Mesothelial cell of epicardium (in vitro differentiated cells): ENCODE results near the gene TRAFD1. TPM values are rescaled to one million over a fixed set of nuclear protein-coding genes. Genes with fewer than 3 reads are reported as not detected.
"Not testable (repeated sequence)": the region's sequence is repeated elsewhere in the genome, so short reads cannot be mapped to it uniquely, and the experiment has no call there.

Source experiments
- DNase-seq, 2 experiments: peaks; one replicate each; pipeline ENCODE4 v3.0.0; 2021; ENCODE audit warnings: low spot score in 2 of 2; ENCODE audit not compliant: unreplicated experiment in 2 of 2
- H3K27ac Mint-ChIP-seq: 2 replicates; pipeline ENCODE4 v1.8.0; 2021; ENCODE audit warnings: mixed read lengths
- H3K27me3 Mint-ChIP-seq: 2 replicates; pipeline ENCODE4 v1.8.0; 2021; ENCODE audit warnings: low read depth, mixed read lengths
- H3K36me3 Mint-ChIP-seq: 2 replicates; pipeline ENCODE4 v1.8.0; 2021; ENCODE audit warnings: mixed read lengths
- H3K4me1 Mint-ChIP-seq: 2 replicates; pipeline ENCODE4 v1.8.0; 2021; ENCODE audit warnings: mixed read lengths
- H3K4me3 Mint-ChIP-seq: 2 replicates; pipeline ENCODE4 v1.8.0; 2021; ENCODE audit warnings: mild to moderate bottlenecking, moderate library complexity, mixed read lengths
- H3K9me3 Mint-ChIP-seq: 2 replicates; pipeline ENCODE4 v1.8.0; 2021; ENCODE audit warnings: mixed read lengths
- CTCF ChIP-seq: fragments of 200-600 bp; sonication (generic); IDR thresholded peaks from one replicate; pipeline ENCODE4 v1.5.0; 2021; ENCODE audit warnings: antibody characterized with exemption; ENCODE audit not compliant: unreplicated experiment
- total RNA-seq: library from RNA; stranded (reverse); gene quantifications from 3 replicates; pipeline ENCODE4 v1.2.1, GENCODE V29; 2021

The TRAFD1 gene
- total RNA-seq, 1 donor from 2014 or later = 36.5 TPM

- no peak for TF ChIP-seq CTCF
- Mint-ChIP-seq H3K4me1 (peaks cover 2% of the 10 kb centered on the region), H3K4me3 (no peak overlapping the region), H3K27me3 (no peaks in the 10 kb centered on the region), H3K36me3 (peaks cover 26% of the 10 kb centered on the region), H3K9me3 (no peaks in the 10 kb centered on the region), H3K27ac (no peak overlapping the region)
- DNase-seq = no peak
Measured at GRCh38 chr12:112096070-112096469, 29.3 kb upstream of the TRAFD1 start.

- Mint-ChIP-seq H3K4me3 (no peak overlapping the region), H3K27me3 (no peaks in the 10 kb centered on the region), H3K9me3 (no peaks in the 10 kb centered on the region), H3K36me3 (peaks cover 26% of the 10 kb centered on the region), H3K27ac (no peak overlapping the region), H3K4me1 (peaks cover 2% of the 10 kb centered on the region)
- no peak for TF ChIP-seq CTCF
- DNase-seq = no peak
Measured at GRCh38 chr12:112096667-112097066, 28.7 kb upstream of the TRAFD1 start.

- H3K27me3 Mint-ChIP-seq = no peaks in the 10 kb centered on the region
- TF ChIP-seq CTCF = no peak
- no peaks in the 10 kb centered on the region for H3K9me3 Mint-ChIP-seq
- no peak overlapping the region for H3K27ac Mint-ChIP-seq
- H3K4me1 Mint-ChIP-seq = peaks cover 2% of the 10 kb centered on the region
- H3K36me3 Mint-ChIP-seq = peaks cover 27% of the 10 kb centered on the region
- DNase-seq = no peak
- H3K4me3 Mint-ChIP-seq = no peak overlapping the region
Measured at GRCh38 chr12:112097641-112098040, 27.7 kb upstream of the TRAFD1 start.

DNA sequence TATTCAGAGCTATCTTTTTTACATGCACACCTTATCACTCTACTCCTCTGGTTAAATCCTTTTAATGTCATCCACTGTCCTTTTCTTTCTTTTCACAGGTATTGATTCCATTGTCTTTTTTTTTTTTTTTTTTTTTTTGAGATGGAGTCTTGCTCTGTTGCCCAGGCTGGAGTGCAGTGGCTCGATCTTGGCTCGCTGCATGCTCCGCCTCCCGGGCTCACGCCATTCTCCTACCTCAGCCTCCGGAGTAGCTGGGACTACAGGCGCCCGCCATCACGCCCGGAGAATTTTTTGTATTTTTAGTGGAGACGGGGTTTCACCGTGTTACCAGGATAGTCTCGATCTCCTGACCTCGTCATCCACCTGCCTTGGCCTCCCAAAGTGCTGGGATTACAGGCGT lies 24.9 kb upstream of the TRAFD1 start:
- not testable (repeated sequence) for DNase-seq, H3K27ac Mint-ChIP-seq, H3K27me3 Mint-ChIP-seq, H3K4me1 Mint-ChIP-seq, H3K9me3 Mint-ChIP-seq, H3K4me3 Mint-ChIP-seq
- peaks cover 23% of the 10 kb centered on the region for H3K36me3 Mint-ChIP-seq

DNA sequence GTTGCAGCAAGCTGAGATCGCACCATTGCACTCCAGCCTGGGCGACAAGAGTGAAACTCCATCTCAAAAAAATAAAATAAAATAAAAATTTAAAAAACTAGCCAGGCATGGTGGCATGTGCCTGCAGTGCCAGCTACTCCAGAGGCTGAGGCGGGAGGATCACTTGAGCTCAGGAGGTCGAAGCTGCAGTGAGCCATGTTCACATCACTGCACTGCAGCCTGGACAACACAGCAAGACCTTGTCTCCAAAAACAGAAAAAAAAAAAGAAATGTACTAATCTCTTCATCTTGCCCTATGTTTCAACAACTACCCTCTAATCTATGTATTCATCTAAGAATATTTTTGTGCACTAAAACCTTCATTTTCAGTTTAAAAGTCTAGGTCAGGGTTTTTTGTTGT lies 23.2 kb upstream of the TRAFD1 start:
- DNase-seq = no peak
- TF ChIP-seq CTCF = no peak
- Mint-ChIP-seq H3K27me3 (no peaks in the 10 kb centered on the region), H3K9me3 (no peaks in the 10 kb centered on the region), H3K27ac (no peak overlapping the region), H3K4me1 (peaks cover 14% of the 10 kb centered on the region), H3K36me3 (peaks cover 18% of the 10 kb centered on the region), H3K4me3 (no peak overlapping the region)

- not testable (repeated sequence) for DNase-seq, H3K27ac Mint-ChIP-seq, H3K4me3 Mint-ChIP-seq, H3K27me3 Mint-ChIP-seq, H3K9me3 Mint-ChIP-seq
- Mint-ChIP-seq H3K4me1 (peaks cover 20% of the 10 kb centered on the region), H3K36me3 (peaks cover 17% of the 10 kb centered on the region)
Measured at GRCh38 chr12:112102746-112103145, 22.6 kb upstream of the TRAFD1 start.
